Nephron (organoid): ENCODE measurements around the gene MYCN.
A peak's percentile ranks its signal among the peaks of the same experiment; 100 is the strongest.

Experiments used
- H3K27ac Mint-ChIP-seq, 3 experiments: 2 replicates each; pipeline ENCODE4 v1.8.0; 2020; ENCODE audit warnings: mixed read lengths in 3 of 3, mild to moderate bottlenecking in 2 of 3, moderate library complexity in 1 of 3
- H3K27me3 Mint-ChIP-seq: 2 replicates; pipeline ENCODE4 v1.8.0; 2021; ENCODE audit warnings: low read depth, mild to moderate bottlenecking, moderate library complexity, mixed read lengths
- H3K36me3 Mint-ChIP-seq: 2 replicates; pipeline ENCODE4 v1.8.0; 2020; ENCODE audit warnings: low read depth, mixed read lengths
- H3K4me1 Mint-ChIP-seq: 2 replicates; pipeline ENCODE4 v1.8.0; 2020; ENCODE audit warnings: mixed read lengths
- H3K4me3 Mint-ChIP-seq, 3 experiments: 2 replicates each; pipeline ENCODE4 v1.8.0; 2020; ENCODE audit warnings: mild to moderate bottlenecking in 3 of 3, mixed read lengths in 3 of 3, moderate library complexity in 2 of 3
- H3K9me3 Mint-ChIP-seq: 2 replicates; pipeline ENCODE4 v1.8.0; 2020; ENCODE audit warnings: mixed read lengths
- CTCF ChIP-seq, 3 experiments: fragments of 200-600 bp; sonication (generic); IDR thresholded peaks; one replicate each; pipeline ENCODE4 v1.5.0; 2021; ENCODE audit warnings: antibody characterized with exemption in 3 of 3; ENCODE audit not compliant: unreplicated experiment in 3 of 3

MYCN gene

GRCh38 chr2:15939854-15940660, at the start of gene MYCN:
TSS of gene MYCN (plus strand) at chr2:15940550. CDS start at chr2:15942065, 1,515 bp downstream.
- TF ChIP-seq CTCF (IDR thresholded peaks at IDR 0.05; ENCODE audit: unreplicated experiment in 3 of 3): peak in 1 of 3 experiments; percentile 85
- no peaks in the 10 kb centered on the region for H3K9me3 Mint-ChIP-seq
- H3K4me3 Mint-ChIP-seq: peak within 1 kb of the TSS; percentile 94 to 96 (median 95)
- peaks cover 21% of the 10 kb centered on the region for H3K27me3 Mint-ChIP-seq
- peaks cover 5% of the 10 kb centered on the region for H3K36me3 Mint-ChIP-seq
- H3K4me1 Mint-ChIP-seq: peaks cover 20% of the 10 kb centered on the region
- H3K27ac Mint-ChIP-seq: peak within 1 kb of the TSS; percentile 66 to 81 (median 79)

GRCh38 chr2:15890936-15891905, 49.1 kb upstream of the MYCN start:
- TF ChIP-seq CTCF (IDR thresholded peaks at IDR 0.05; ENCODE audit: unreplicated experiment in 3 of 3): no peak
- Mint-ChIP-seq H3K27ac (peak overlapping the region in 2 of 3 experiments; percentile 64 to 94), H3K4me3 (no peak overlapping the region), H3K9me3 (peaks cover 1% of the 10 kb centered on the region), H3K4me1 (peaks cover 77% of the 10 kb centered on the region), H3K27me3 (no peaks in the 10 kb centered on the region), H3K36me3 (peaks cover under 1% of the 10 kb centered on the region)

- no peak for TF ChIP-seq CTCF (IDR thresholded peaks at IDR 0.05; ENCODE audit: unreplicated experiment in 3 of 3)
- H3K4me1 Mint-ChIP-seq: peaks cover 75% of the 10 kb centered on the region
- H3K27me3 Mint-ChIP-seq: no peaks in the 10 kb centered on the region
- H3K4me3 Mint-ChIP-seq: no peak overlapping the region
- peaks cover 8% of the 10 kb centered on the region for H3K36me3 Mint-ChIP-seq
- peaks cover 9% of the 10 kb centered on the region for H3K9me3 Mint-ChIP-seq
- peak overlapping the region; percentile 45 to 55 (median 48) for H3K27ac Mint-ChIP-seq
Observed at GRCh38 chr2:15892151-15892880, 48.0 kb upstream of the MYCN start.

- peaks cover 16% of the 10 kb centered on the region for H3K9me3 Mint-ChIP-seq
- no peak overlapping the region for H3K4me3 Mint-ChIP-seq
- peaks cover 67% of the 10 kb centered on the region for H3K4me1 Mint-ChIP-seq
- H3K36me3 Mint-ChIP-seq: peaks cover 12% of the 10 kb centered on the region
- no peaks in the 10 kb centered on the region for H3K27me3 Mint-ChIP-seq
- H3K27ac Mint-ChIP-seq: no peak overlapping the region
- no peak for TF ChIP-seq CTCF (IDR thresholded peaks at IDR 0.05; ENCODE audit: unreplicated experiment in 3 of 3)
Observed at GRCh38 chr2:15893085-15893484, 47.3 kb upstream of the MYCN start.

GRCh38 chr2:15893689-15894480, 46.5 kb upstream of the MYCN start:
- Mint-ChIP-seq H3K4me1 (peaks cover 63% of the 10 kb centered on the region), H3K27ac (peak overlapping the region; percentile 3 to 38 (median 25)), H3K27me3 (no peaks in the 10 kb centered on the region), H3K4me3 (no peak overlapping the region), H3K9me3 (peaks cover 24% of the 10 kb centered on the region), H3K36me3 (peaks cover 14% of the 10 kb centered on the region)
- TF ChIP-seq CTCF (IDR thresholded peaks at IDR 0.05; ENCODE audit: unreplicated experiment in 3 of 3): no peak
